Ovary (tissue), 3 donors: ENCODE results near the gene PHACTR3.

ENCODE experiments used
- CTCF ChIP-seq, 3 donors: fragments of 450-650 bp in 2 of 3; fragments of 200-600 bp in 1 of 3; IDR thresholded peaks; one replicate each; pipeline versions ENCODE4 v1.5.1 to v1.8.0; 2016 to 2022; ENCODE audit warnings: antibody characterized with exemption in 3 of 3, mild to moderate bottlenecking in 1 of 3
- EP300 ChIP-seq: sonication (generic); formaldehyde crosslinking; IDR thresholded peaks from one replicate; pipeline ENCODE4 v1.6.1; 2017; ENCODE audit warnings: antibody characterized with exemption
- POLR2A ChIP-seq: fragments of 450-650 bp; IDR thresholded peaks from one replicate; pipeline ENCODE4 v1.6.1; 2017; ENCODE audit warnings: antibody characterized with exemption, mild to moderate bottlenecking, moderate library complexity
- donor health status: DM: no; HTN: no; CAD: no.

DNA sequence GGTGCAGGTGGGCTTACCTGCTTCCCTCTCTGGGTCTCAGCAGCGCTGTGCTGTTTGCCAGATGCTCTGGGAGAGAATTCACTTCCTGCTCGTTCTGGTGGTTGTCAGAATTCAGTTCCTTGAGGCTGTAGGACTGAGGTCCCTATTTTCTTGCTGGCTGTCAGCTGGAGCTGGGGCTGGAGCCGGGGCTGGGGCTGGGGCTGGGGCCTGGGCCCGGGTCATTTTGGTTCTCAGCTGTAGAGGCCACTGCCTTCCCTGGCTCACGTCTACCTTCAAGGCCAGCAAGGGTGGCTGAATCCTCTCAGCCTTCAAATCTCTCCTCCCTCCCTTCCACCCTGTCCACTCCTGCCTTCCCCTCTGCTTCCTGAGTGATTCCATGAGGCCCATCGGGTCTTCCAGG is 16.8 kb upstream of the PHACTR3 start:
- no peak for TF ChIP-seq CTCF (IDR thresholded peaks at IDR 0.05)
- TF ChIP-seq POLR2A: no peak
- TF ChIP-seq EP300: no peak
